GM18508 (cell line): ENCODE data around the gene PSMD2.
"Not testable (repeated sequence)": the region's sequence is repeated elsewhere in the genome, so short reads cannot be mapped to it uniquely, and the experiment has no call there.

Experiments
- ATAC-seq: cut with Tn5 transposase; IDR thresholded peaks from one replicate; pipeline ENCODE4 v1.9.1; 2021; ENCODE audit warnings: moderate number of reproducible peaks; ENCODE audit not compliant: insufficient read depth, unreplicated experiment

Gene PSMD2

DNA sequence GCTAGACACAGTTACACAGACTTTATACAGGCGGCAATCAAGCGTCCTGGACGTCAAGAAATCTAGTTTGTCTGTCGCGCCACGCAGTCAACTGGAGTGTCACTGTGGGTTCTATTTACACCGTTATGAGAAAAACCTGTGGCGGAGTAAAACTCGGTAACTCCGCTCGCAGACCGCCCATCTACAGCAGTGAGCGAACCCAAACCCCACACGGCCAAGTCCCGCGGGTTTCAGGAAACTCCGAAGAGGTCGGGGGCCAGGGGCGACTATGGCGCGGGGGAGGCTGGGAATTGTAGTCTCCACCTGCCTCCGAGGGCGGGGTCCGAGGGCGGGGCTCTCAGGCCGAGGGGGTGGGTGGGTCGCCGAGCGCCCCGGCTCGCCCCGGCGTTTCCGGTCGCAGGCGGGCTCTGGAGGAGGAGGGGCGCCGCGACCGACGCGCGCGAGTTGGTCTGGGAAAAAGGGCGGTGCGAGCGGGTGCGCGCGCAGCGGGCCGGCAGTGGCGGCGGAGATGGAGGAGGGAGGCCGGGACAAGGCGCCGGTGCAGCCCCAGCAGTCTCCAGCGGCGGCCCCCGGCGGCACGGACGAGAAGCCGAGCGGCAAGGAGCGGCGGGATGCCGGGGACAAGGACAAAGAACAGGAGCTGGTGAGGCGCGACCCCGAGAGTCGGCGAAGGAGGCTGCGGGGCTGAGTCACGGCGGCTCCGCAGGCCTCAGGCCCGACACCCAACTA, at the start of gene PSMD2:
TSS of gene PSMD2 (plus strand) at position 483 of the 729 bp plus-strand sequence. CDS start at position 509, 26 bp downstream.
- peak; percentile 55 for ATAC-seq

DNA sequence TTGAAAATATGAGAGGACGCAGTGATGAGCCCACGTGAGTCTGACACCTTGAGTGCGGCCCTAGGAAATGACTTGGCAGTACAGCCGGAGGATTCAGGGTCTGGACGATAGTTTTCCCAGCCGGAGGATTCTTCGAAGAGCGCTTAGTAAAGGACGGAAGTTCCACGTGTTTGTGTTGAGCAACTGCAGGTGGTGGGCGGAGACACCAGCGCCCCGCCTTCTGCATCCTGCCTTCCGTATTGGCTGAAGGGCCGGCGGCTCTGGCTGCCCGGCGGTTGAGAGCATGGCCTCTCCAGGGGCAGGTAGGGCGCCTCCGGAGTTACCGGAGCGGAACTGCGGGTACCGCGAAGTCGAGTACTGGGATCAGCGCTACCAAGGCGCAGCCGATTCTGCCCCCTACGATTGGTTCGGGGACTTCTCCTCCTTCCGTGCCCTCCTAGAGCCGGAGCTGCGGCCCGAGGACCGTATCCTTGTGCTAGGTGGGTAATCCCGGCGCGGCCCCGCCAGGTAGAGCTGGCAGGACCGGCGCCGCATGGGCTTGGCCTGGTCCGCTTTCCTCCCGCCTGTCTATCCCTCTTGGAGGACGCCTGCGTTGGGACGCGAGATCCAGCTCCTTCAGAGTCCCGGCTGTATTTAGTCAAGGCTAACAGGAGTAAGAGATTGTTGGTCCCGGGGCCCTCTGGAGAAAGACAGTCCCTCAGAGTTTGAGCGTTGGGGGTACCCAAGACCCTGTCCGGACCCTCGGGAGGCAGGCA, 49.5 kb upstream of the PSMD2 start, which contains the start of gene EEF1AKMT4:
TSS of gene EEF1AKMT4 (plus strand) at position 261 of the 755 bp plus-strand sequence. CDS start at position 284, 23 bp downstream.
- ATAC-seq: peak; percentile 80

DNA sequence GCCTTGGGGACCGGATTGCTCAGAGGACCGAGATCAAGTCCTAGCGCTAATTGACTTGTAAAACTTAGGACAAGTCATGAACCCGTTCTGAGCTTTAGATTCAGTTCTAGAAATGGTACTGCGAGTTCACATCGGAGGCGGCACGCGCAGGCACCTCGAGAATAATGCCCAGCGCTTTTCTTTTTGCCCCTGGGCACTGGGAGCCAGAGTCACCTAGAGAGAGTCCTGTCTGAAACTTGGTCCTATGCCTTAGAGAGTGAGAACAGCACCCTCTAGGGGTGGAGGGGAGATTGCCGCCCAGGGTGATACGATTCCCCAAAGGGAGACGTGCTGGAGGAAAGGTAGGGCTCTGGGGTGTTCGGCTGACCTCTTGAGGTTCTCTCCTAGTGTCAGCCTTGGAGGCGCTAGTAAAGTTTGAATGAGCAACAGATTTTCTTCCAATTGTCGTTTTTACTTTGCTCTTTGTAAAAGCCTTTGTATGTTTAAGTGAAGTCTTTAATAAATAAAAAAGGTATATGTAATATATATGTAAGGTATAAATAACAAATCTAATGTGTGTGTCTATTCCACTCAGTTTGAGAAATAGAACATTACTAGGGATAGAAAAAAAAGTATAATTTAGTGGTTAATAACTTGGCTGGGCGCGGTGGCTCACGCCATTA, 48.7 kb upstream of the PSMD2 start:
- ATAC-seq: no peak

DNA sequence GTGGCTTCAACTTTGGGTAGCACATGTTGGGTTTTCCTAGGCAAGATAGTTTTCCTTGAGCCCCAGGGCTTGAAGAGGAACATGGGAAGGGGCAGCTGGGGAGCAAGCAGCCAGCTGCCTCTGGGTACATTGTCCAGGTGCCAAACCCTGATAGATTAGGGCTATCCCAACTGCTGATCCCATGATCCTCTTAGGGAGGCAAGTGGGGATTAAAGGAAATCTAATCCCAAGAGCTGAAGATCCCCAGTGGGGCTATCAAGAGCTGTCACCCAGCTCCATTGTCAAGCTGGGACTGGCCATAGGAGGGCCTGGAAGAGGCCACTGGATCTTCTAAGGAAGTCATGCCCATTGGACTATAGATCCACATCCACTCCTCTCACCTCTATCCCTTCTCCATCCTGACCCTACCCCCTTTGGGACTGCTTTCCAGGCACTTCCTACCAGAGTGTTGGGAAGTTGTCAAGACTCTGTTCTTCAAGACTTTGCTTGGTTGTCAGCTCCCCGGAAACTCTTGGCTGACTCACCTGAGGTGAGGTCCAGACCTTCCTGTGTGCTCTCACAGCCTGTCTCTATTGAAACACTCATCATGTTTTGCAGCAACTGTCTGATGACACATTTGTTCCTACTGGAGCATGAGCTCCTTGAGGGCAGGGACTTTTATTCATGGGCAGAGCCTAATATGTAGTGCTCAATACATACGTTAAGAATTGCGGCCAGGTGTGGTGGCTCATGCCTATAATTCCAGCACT, 43.6 kb upstream of the PSMD2 start:
- no peak for ATAC-seq

DNA sequence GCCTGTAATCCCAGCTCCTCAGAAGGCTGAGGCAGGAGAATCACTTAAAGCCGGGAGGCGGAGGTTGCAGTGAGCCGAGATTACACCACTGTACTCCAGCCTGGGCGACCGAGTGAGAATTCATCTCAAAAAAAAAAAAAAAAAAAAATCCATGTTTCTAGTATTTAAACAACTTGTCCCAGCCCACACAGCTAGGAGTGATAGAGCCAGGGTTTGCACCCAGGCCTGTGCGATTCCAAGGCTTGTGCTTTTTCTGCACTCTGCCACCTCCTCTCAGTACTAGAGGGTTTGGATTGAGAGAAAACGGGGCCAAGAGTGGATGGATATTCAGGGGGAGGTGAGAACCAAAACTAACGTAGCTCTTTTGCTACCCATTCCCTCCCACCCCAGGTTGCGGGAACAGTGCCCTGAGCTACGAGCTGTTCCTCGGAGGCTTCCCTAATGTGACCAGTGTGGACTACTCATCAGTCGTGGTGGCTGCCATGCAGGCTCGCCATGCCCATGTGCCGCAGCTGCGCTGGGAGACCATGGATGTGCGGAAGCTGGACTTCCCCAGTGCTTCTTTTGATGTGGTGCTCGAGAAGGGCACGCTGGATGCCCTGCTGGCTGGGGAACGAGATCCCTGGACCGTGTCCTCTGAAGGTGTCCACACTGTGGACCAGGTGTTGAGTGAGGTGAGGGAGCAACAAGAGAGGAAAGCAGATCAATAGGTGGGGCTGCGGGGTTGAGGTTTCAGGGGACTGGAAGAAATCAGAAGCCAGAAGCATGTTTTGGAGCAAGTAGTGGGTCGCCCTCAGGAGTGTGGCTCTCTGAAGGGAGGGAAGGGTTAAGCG, 41.7 kb upstream of the PSMD2 start:
- ATAC-seq: no peak

DNA sequence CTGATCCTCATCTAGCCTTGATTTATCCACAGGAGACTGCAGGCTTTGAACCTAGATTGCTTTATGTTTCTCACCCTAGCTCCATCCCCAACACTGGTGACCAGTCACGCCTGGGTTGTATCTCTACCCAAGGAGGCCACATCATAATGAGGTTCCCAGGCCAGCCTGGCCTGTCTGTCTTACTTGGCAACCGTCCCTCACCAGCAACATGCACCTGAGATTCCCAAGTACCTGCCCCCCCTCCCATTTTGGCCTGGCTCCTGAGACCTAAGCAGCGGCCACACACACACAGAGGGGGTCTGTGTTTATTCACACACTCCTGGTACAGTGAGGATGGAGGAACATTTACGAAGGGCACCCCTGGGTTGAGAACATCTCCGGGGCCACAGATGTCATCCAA, 40.1 kb upstream of the PSMD2 start:
- no peak for ATAC-seq

DNA sequence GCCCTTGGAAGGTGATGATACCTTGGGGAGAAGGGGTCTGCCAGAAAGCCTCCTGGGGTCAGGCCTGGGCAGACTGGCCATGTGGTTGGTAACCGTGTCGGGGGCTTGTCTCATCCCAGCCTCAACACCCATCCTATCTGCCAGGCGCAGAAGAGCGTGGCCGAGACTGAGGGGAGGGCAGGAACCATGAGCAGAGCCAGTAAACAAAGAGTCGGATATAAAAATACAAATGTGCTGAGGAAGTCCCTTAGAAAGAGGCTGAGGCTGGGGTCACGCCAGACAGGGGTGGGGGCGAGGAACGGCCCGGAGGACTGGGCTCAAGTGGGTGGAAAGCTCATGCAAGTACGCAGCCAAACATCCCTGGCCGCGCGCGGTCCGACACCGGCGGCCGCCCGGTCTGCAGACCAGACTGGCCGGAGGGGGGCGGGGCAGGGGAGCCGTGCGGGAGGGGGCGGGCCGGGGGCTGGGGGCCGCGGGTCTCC, 39.6 kb upstream of the PSMD2 start:
- ATAC-seq: no peak

DNA sequence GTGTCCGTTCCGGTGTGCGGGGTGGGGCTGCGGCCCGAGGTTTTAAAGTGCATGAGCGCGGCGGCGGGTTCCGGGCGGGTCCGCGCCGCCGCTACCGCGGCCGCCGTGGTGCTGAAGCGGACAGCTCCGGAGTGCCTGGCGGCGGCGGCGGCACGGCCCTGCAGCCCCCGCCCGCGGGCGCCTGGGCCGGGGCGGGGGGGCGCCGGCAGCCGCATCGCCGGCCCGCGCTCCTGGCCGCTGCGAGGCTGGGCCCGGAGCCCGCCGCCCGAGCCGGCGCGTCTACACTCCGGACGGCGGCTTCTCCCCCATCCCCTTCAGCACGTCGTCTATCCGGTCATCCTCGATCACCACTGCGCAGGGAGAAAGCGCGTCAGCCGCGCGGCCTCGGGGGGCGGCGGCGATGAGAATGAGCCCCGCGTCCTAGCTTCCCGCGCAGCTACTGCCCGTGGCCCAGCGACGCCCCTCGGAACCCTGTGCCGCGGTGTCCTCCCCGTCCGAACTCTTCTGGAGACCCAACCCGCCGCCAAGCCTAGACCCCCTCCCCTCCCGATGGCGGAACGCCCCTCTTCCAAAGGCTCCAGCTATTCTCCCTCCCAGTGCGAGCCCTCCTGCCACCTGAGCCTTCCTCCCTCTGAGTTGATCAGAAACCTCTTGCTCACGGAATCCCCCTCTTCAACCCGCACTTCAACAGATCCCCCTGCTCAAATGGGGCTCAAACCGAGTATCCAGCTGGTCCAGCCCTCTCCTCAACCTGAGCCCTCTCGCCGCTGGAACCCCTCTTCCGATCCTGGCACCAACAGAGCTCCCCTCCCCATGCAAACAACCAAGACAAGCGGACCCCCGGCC, 38.9 kb upstream of the PSMD2 start:
- ATAC-seq: no peak

DNA sequence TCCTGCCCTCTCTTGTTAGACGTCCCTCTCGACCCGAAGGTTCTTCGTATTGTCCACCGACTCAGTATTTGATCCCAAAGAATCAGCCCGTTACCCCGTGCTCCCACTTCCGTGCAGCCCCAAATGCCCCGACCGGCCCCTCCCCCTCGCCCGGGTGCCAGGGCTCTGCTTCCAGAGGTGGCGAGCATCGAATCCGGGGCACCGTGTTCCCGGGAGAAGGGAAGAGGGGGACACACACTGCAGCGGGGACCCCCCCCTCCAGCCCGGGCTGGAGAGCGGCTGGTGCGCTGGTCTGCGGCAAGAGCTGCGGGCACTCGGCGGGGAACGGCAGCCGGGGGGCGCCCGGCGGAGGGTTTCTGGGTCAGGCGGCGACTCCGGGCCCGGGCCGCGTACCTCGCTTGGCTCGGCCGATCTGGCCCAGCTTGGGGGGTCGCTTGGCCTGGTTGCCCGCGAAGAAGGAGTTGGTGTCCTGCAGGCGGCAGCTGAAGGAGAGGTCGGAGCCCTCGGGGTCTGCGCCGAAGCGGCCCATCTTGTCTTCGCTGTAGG, 38.2 kb upstream of the PSMD2 start:
- no peak for ATAC-seq

DNA sequence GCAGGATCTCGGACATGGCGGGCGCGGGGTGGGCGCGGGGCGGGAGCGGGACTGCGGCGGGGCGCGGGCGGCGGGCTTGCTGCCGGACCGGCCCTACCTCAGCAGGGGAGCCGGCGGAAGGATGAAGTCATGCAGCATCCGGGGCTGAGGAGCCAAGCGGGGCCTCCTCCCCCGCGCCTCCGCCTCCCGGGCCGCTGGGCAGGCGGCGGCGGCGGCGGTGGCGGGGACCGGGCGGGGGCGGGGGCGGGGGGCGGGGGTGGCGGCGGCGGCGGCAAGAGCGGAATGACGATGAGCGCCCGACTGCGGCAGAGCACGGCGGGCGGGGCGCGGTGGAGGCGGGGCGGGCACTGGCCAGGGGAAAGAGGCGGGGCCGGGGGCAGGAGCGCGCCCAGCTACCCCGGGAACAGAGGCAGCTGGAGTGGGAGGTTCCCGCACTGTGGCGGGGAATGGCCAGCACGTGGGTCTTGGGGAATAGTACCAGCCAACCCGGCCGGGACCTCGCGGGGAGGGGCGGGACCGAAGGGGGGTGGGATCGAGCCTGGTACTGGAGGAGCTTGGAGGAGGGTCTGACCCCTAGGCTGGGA, 37.7 kb upstream of the PSMD2 start, which contains the start of gene CAMK2N2:
TSS of gene CAMK2N2 (minus strand) at position 284 of the 584 bp plus-strand sequence. CDS start at position 16, 268 bp downstream.
- no peak for ATAC-seq

DNA sequence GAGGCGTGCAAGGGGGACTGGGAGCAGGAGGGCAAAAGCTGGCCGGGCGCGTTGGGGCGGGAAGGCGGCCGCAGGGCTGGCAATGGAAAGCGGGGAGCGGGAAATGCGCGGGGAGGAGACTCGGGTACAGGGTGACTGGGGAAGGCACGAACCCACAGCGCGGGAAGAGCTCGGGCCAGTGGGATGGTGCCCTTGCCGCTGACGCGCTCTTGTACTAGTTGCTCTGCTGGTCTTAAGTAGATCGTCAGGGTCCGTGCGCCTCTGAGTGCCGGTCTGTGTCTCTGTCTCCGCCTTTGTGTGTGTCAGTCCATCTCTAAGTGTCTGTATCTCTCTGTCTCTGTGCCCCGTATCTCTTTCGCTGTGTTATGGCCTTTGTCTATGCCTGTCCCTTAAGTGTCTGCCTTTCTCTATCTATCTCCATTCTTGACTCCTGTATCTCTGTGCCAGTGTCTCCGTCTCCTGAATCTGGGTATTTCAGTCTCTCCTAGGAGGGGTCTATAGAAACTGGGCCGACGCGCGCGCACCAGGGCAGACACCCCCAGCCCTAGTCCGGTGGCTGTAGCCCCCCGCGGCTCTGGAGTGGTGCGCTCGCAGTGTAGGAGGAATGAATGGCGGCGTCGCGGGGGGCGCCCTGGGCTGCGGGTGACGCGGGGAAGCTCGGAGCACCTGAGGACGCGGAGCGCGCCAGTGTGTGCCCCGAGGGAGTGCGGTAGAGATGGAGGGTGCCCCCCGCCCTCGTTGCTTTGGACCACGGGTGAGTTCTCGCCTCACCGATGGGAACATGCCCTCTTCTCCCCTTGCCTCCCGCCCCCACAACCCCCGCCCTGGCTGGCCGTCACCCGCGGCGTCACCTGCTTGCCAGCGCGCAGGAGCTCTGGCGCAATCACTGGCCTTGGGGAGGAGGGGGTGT, 36.9 kb upstream of the PSMD2 start:
- no peak for ATAC-seq

DNA sequence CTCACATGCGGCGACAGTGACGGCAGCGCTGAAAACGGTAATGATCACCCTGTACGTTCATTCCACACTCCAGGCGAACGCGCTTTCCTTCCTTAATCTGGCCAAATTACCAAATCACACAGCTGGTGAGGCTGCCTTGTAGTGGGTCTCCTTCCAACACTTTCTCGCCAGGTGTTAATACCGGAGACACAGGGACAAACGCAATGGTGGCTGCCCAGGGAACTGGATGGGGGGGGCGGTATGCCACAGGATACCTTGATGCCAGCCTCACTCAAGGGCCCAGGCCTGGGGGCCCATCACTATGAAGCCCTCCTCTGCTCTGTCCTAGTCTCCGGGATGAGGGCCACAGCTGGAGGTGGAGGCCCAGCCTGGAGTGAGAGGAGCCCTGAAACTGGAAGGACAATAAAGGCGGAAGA, 36.3 kb upstream of the PSMD2 start:
- no peak for ATAC-seq

DNA sequence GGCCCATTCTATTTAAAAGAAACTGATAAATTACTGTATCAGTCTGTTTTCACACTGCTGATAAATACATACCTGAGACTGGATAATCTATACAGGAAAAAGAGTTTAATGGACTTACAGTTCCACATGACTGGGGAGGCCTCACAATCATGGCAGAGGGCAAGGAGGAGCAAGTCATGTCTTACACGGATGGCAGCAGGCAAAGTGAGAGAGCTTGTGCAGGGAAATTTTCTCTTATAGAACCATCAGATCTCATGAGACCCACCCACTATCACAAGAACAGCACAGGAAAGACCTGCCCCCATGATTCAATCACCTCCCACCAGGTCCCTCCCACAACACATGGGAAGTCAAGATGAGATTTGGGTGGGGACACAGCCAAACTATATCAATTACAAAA, 31.8 kb upstream of the PSMD2 start:
- ATAC-seq: not testable (repeated sequence)

DNA sequence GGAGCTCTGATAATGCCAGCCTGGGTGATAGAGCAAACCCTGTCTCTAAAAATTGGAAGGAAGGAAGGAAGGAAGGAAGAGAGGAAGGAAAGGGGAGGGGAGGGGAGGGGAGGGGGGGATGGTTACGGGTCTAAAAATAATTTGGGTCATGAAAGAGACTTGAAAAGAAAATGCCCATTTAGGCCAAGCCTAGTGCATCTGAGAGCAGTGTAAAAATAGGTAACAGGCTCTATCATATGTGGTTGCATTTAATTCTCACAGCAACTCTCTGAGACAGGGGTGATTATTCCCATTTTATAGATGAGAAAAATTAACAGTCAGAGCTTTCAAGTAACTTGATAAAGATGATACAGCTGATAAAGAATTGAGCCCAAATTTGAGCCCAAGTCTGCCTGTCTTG, 26.8 kb upstream of the PSMD2 start:
- ATAC-seq: no peak

DNA sequence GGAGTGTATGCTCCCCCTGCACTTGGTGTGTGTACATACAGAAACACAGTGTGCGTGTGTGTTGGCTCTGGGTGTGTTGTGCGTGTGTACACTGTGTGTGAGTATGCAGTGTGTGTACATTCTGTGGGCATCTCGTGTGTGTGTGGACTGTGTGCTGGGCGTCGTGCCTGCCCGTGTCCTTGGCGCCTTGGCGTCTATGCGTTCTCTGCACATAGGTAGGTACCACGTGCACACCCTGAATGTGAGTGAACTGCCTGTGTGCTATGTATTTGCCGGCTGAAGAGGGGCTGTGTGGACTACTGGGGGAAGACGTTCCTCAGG, 23.7 kb upstream of the PSMD2 start:
- no peak for ATAC-seq

DNA sequence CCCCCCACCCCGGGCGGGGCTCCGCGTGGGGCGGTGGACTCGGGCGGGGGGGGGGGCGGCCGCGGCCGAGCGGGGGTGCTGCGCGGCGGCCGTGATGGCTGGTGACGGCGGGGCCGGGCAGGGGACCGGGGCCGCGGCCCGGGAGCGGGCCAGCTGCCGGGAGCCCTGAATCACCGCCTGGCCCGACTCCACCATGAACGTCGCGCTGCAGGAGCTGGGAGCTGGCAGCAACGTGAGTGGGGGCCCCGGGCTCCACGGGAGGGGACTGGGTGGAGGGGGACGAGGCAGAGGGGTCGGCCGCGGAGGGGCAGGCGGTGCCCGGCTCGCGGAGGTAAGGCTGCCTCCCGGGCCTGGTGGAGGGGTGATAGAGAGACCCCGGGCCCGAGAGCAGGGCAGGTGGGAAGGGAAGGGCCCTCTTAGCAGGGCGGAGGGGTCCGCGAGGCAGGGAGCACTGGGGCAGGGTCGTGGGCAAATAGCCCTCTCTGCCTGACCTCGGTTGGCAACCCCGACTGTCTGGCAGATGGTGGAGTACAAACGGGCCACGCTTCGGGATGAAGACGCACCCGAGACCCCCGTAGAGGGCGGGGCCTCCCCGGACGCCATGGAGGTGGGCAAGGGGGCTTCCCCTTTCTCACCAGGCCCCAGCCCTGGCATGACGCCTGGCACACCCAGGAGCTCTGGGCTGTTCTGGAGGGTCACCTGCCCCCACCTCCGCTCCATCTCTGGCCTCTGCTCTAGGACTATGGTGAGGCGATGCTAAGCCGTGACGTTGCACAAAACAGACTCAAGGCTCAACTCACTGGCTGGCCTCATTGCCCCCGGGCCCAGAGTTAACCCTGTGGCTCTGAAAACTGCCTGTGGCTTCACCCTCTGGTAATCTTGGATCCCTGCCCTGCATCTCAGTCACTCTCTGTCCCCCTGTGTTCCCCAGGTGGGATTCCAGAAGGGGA, 22.8 kb upstream of the PSMD2 start, which contains the start of gene ECE2:
TSS of gene ECE2 (plus strand) at position 62 of the 950 bp plus-strand sequence. CDS start at position 194, 132 bp downstream.
- ATAC-seq: no peak
